HG03025 (cell line): Measurements from ENCODE around the gene GTSE1.

Experiments
- ATAC-seq: cut with Tn5 transposase; IDR thresholded peaks from one replicate; pipeline ENCODE4 v1.9.1; 2021; ENCODE audit warnings: mild to moderate bottlenecking, moderate library complexity; ENCODE audit not compliant: unreplicated experiment, low FRiP score

Gene GTSE1

DNA sequence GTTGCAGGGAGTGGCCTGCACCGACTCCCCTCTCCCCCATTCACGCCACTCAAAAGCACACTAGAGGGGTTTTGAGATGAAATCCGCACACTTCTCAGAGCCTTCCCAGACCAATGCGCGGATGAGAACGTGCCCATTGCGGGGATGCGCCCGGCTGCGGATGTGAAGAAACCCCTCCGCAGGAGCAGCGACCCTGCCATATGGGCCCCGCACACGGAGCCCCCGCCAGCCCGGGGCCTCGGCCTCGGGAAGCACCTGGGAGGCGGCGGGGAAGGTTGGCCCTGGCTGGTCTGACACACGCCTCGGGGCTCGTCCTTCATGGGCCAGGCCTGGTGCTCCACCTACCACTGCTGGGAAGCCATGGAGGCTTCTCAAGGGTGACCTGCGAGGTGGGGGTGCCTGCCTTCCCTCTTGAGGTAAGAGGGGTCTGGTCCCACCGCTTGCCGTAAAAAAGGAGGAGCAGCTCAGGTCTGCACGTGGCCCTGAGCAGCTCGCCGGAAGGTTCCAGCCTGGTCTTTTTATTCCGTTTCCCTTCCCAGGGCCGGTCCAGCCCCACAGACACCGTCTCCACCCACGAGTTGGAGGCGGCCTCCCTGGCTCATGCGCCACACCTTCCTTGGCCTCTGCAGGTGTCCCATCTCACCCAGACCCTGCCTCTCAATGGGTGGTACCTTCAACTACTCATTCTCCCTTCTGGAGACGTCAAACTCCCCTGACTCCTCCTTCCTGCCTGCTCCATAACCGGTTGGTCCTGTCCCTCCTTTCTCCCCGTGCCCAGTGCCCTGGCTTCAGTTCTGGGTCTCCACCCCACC, 78.2 kb downstream of the GTSE1 start:
- no peak for ATAC-seq

DNA sequence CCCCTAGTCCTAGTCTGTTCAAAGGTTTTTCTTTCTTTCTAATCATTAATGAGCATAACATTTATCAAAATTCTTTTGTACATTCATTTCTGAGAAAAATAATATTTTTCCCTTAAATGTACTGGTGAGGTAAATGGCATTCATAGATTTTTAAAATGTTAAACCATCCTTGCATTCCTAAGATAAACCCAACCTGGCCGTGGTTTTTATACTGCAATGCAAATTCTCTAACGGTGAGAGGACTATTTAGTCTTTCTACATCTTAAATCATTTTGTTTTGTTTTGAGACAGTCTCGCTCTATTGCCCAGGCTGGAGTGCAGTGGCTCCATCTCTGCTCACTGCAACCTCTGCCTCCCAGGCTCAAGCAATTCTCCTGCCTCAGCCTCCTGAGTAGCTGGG, 79.4 kb downstream of the GTSE1 start:
- no peak for ATAC-seq

- ATAC-seq: no peak
Measured at GRCh38 chr22:46376908-46377524, 80.3 kb downstream of the GTSE1 start.

DNA sequence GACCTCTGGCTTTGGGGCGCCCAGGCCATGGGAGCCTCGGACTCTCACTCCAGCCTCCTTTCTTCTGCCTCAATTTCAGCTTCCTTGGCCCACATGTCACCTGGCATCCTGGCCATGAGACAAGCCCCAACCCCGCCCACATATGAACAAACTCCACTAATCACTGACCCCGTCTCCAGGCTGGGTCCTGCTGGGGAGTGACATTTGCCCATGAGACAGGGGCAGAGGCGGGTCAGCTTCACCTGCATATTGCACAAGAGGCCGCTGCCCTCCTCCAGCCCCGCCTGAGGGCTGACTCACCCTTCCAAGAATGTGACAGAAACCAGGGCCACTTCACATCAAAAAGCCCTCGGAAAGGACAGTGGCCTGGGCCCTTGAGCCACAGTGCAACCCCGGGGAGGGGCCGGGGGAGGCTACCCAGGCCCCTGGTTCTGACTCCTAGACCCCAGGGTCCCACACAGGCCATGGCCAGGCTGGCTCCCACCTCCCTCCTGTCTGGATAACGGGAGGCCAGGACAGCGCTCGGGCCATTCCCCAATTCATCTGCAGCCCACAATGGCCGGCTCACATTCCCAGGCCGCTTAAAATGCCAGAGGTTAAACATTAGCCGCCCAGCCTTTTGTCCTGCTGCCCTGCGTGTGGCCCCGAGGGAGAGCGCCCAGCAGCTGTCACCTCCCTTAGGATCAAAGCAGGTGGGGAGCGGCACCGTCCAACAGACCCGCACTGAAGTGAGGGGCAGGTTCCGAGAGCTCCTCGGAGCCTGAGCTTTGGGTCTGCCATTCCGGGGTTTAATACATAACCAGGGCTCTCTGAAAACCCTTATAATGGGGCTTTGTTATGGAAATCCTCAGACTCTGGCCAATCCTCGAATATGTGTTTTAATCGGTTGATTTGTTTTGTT, 81.1 kb downstream of the GTSE1 start:
- ATAC-seq: no peak

DNA sequence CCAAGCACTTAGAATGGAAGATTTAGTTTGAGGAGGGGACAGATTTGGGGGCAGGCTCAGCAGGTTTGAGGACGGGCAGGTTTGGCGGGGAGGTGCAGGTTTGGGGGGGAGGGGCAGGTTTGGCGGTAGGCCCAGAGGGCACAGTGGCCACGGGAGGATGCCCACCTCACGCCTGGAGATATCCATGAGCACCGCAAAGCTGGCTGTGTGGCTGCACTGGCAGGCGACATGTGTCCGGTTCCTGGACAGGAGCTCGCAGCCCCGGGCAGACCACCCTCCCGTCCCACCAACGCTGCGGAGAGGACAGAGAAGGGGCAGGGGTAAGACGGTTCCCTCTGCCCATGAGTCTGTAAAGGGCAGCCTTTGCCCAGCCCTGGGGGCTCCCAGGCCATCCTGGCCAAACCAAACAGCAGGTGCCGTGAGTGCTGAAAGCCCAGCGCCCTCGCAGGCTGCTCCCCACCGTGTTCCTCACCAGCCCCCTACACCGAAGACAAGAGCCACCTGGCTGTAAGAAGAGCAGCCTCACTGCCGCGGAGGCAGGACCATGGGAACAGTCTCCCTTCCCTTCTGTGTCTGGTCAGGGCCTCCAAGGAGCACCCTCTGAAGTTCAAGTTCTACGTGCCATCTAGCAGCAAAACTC, 81.9 kb downstream of the GTSE1 start:
- no peak for ATAC-seq

DNA sequence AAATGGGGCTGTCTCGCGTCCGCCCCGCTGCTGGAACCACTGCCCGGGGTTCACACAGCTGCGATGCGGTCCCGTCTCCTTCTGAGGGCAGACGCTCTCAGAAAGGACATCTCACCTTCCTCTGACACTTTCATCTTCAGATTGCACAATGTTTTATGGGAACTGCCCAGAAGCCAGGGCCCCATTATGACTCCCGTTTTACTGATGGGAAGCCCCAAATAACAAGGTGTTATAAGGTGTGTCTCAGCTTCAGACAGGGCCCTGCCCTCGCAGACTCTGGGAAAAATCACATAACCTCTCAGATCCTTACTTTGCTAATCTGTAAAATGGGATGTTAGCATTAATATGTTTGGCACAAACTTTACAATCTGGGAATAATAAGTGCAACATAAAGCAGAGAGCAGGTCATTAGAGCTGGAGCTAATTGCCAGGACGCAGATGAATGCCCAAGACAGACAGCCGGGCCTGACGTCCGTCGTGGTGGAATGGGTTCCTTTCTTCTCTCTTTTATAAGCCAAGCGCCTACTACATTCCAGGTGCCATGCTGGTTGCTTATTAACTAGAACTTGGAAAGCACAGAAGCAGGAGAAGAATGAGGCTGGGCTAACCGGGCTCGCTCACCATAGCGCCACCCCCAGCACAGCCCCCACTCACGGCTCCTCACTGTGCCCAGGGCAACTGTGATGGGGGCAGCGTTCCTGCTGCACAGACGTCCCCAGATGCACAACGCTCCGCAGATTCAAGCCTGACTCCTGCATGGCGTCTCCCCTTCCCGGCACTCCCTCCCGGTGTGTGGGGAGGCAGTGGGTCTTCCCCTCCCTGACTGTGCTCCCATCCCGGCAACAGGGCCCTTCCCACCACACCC, 82.6 kb downstream of the GTSE1 start:
- ATAC-seq: no peak

DNA sequence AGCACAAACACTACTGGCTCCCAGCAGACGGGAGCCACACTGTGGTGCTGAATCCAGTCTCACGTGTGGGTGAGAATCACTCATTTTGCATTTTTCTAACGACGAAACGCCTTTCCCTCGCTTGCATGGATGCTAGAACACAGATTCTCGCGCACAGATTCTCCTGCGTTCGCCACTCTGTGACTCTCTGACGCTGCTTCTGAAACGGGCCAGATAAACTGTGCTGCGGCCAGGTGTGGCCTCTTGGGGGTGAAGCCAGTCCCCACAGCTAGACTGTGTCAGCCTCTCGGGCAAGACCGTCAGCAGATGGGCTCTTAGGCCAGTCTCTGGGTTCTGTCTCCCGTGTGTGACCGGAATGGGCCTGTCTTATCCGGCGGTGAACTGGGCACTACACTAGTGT, 83.4 kb downstream of the GTSE1 start:
- ATAC-seq: no peak
